WTC11 (cell line): ENCODE results near the gene SBK3. TPM values are rescaled to one million over a fixed set of nuclear protein-coding genes. Genes with fewer than 3 reads are reported as not detected.
A peak's percentile ranks its signal among the peaks of the same experiment; 100 is the strongest.

Source experiments
- ATAC-seq: fragments of 200-7000 bp; cut with Tn5 transposase; 2 replicates; pipeline ENCODE4 v1.10.0; 2021; ENCODE audit warnings: mild to moderate bottlenecking, moderate library complexity
- CTCF ChIA-PET: fragments of 300-600 bp; sonication (Branson Sonifier 250); formaldehyde crosslinking; loops from one replicate; lab custom pipeline; 2021; ENCODE audit warnings: antibody characterized with exemption; lab: Charles Lee
- POLR2A ChIA-PET: fragments of 350-600 bp; sonication (Branson Sonifier 250); formaldehyde crosslinking; loops from one replicate; lab custom pipeline; 2021; ENCODE audit warnings: antibody characterized with exemption; lab: Charles Lee
- DNase-seq: peaks from one replicate; pipeline ENCODE4 v3.0.0; 2021; ENCODE audit warnings: low spot score
- H3K27ac Mint-ChIP-seq: 2 replicates; pipeline ENCODE4 v1.8.0; 2021; ENCODE audit warnings: mixed read lengths
- H3K27me3 Mint-ChIP-seq: 2 replicates; pipeline ENCODE4 v1.8.0; 2021; ENCODE audit warnings: low read depth, mild to moderate bottlenecking, moderate library complexity, mixed read lengths
- H3K36me3 Mint-ChIP-seq: 2 replicates; pipeline ENCODE4 v1.8.0; 2021; ENCODE audit warnings: mixed read lengths
- H3K4me1 Mint-ChIP-seq: 2 replicates; pipeline ENCODE4 v1.8.0; 2022; ENCODE audit warnings: mixed read lengths
- H3K4me3 Mint-ChIP-seq: 2 replicates; pipeline ENCODE4 v1.8.0; 2021; ENCODE audit warnings: mild to moderate bottlenecking, moderate library complexity, mixed read lengths
- H3K9me3 Mint-ChIP-seq: 2 replicates; pipeline ENCODE4 v1.8.0; 2021; ENCODE audit warnings: mixed read lengths
- CREM ChIP-seq: sonication (generic); formaldehyde crosslinking; IDR thresholded peaks from 2 replicates; pipeline ENCODE4 v1.8.1; 2022; ENCODE audit warnings: mild to moderate bottlenecking, missing genetic modification reagents, moderate library complexity
- ELF4 ChIP-seq: sonication (generic); formaldehyde crosslinking; IDR thresholded peaks from 2 replicates; pipeline ENCODE4 v1.8.1; 2022; ENCODE audit warnings: low read depth, mild to moderate bottlenecking, moderate library complexity, missing genetic modification reagents
- ESRRA ChIP-seq: sonication (generic); formaldehyde crosslinking; IDR thresholded peaks from 2 replicates; pipeline ENCODE4 v1.8.1; 2022; ENCODE audit warnings: mild to moderate bottlenecking, missing genetic modification reagents, borderline replicate concordance
- ETV6 ChIP-seq: sonication (generic); formaldehyde crosslinking; IDR thresholded peaks from 2 replicates; pipeline ENCODE4 v1.8.1; 2022; ENCODE audit warnings: mild to moderate bottlenecking, missing genetic modification reagents
- HMGXB4 ChIP-seq: sonication (generic); formaldehyde crosslinking; IDR thresholded peaks from 2 replicates; pipeline ENCODE4 v1.8.1; 2023; ENCODE audit warnings: mild to moderate bottlenecking, moderate library complexity, missing genetic modification reagents
- JUN ChIP-seq: sonication (generic); formaldehyde crosslinking; IDR thresholded peaks from 2 replicates; pipeline ENCODE4 v1.8.0; 2023; ENCODE audit warnings: mild to moderate bottlenecking, missing genetic modification reagents
- MXD4 ChIP-seq: fragments of 250-450 bp; sonication (Bioruptor Pico); IDR thresholded peaks from 2 replicates; pipeline ENCODE4 v1.8.0; 2021; ENCODE audit warnings: mild to moderate bottlenecking, moderate library complexity, borderline replicate concordance
- NR1H2 ChIP-seq: sonication (generic); formaldehyde crosslinking; IDR thresholded peaks from 2 replicates; pipeline ENCODE4 v1.9.0; 2021; ENCODE audit warnings: mild to moderate bottlenecking, moderate library complexity, missing genetic modification reagents
- TCF7 ChIP-seq: sonication (generic); formaldehyde crosslinking; IDR thresholded peaks from 2 replicates; pipeline ENCODE4 v1.8.0; 2022; ENCODE audit warnings: mild to moderate bottlenecking, low read depth, missing genetic modification reagents, moderate library complexity
- TEAD4 ChIP-seq: sonication (generic); formaldehyde crosslinking; IDR thresholded peaks from 2 replicates; pipeline ENCODE4 v1.8.0; 2022; ENCODE audit warnings: mild to moderate bottlenecking, missing genetic modification reagents
- ZBTB43 ChIP-seq: sonication (generic); formaldehyde crosslinking; IDR thresholded peaks from 2 replicates; pipeline ENCODE4 v1.8.1; 2023; ENCODE audit warnings: mild to moderate bottlenecking, missing genetic modification reagents
- ZNF138 ChIP-seq: sonication (generic); formaldehyde crosslinking; conservative IDR thresholded peaks from 2 replicates; pipeline ENCODE4 v1.8.1; 2022; ENCODE audit warnings: mild to moderate bottlenecking, moderate library complexity, missing genetic modification reagents
- ZNF263 ChIP-seq: sonication (generic); formaldehyde crosslinking; IDR thresholded peaks from 2 replicates; pipeline ENCODE4 v1.8.1; 2022; ENCODE audit warnings: low read depth, mild to moderate bottlenecking, moderate library complexity, missing genetic modification reagents
- ZNF671 ChIP-seq: fragments of 250-450 bp; sonication (Bioruptor Pico); IDR thresholded peaks from 2 replicates; pipeline ENCODE4 v1.8.0; 2021; ENCODE audit warnings: mild to moderate bottlenecking
- ZSCAN18 ChIP-seq: fragments of 250-450 bp; sonication (Bioruptor Pico); IDR thresholded peaks from 2 replicates; pipeline ENCODE4 v2.1.2; 2022; ENCODE audit warnings: mild to moderate bottlenecking, moderate library complexity
- total RNA-seq: library from RNA; stranded (reverse); gene quantifications from 3 replicates; pipeline ENCODE4 v1.2.3, GENCODE V29; 2021
- TF ChIP-seq, protein P1 (sequence below): sonication (generic); formaldehyde crosslinking; IDR thresholded peaks from 2 replicates; pipeline ENCODE4 v1.8.1; 2023; ENCODE audit warnings: mild to moderate bottlenecking, missing genetic modification reagents
- TF ChIP-seq, protein P2 (sequence below): sonication (generic); formaldehyde crosslinking; IDR thresholded peaks from 2 replicates; pipeline ENCODE4 v1.8.0; 2022; ENCODE audit warnings: mild to moderate bottlenecking, missing genetic modification reagents
- TF ChIP-seq, protein P3 (sequence below): sonication (generic); formaldehyde crosslinking; IDR thresholded peaks from 2 replicates; pipeline ENCODE4 v1.8.1; 2022; ENCODE audit warnings: mild to moderate bottlenecking, missing genetic modification reagents, moderate library complexity, borderline replicate concordance
- TF ChIP-seq, protein P4 (sequence below): fragments of 250-450 bp; sonication (Bioruptor Pico); IDR thresholded peaks from 2 replicates; pipeline ENCODE4 v1.8.0; 2021; ENCODE audit warnings: mild to moderate bottlenecking
- TF ChIP-seq, protein P5 (sequence below): sonication (generic); formaldehyde crosslinking; IDR thresholded peaks from 2 replicates; pipeline ENCODE4 v1.8.0; 2023; ENCODE audit warnings: missing genetic modification reagents, mild to moderate bottlenecking, borderline replicate concordance

Gene SBK3
- total RNA-seq, 1 experiment from 2014 or later, result 0.90 TPM

DNA sequence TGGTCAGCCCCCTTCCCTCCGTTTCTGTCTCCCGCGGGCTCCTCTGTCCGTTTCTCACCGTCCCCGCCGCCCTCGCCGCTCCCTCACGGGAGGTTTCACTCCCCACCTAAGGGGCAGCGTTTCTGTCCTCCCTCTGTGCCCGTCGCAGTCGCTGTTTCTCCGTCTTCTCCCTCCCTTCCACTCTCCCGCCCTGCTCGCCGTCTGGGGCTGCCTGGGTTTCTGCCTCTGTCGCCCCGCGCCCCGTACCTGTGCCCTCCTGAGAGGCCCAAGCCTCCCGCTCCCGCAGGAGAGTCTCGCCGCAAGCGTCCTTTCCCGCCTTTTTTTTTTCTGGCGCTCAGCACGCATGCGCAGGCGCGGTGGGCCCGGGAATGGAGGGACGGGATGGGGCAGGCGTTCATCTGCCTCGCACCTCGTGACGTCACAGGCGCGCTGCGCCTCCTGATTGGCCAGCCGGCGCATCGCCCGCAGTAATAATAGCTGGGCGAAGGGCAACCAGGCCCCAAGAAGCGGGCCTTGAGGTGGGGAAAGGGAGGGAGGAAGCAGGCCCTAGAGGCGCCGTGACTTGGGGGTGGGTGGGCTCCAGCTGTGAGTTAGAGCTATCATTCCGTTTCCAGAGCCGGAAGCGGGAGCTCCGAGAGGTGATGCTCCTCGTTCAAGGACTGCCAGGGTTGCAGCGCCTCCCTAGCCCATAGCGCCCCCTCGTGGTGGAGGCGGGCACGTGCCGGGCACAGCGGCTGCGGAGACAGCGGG, 41.7 kb downstream of the SBK3 start:
- peaks cover 86% of the 10 kb centered on the region for H3K27me3 Mint-ChIP-seq
- H3K27ac Mint-ChIP-seq, result no peak overlapping the region
- H3K4me3 Mint-ChIP-seq, result no peak overlapping the region
- ATAC-seq (peak; percentile 94), DNase-seq (peak; percentile 96)
- H3K4me1 Mint-ChIP-seq, result no peaks in the 10 kb centered on the region
- CTCF ChIA-PET, result interaction anchor here (0.5 to 2.9 kb wide), 63 partner anchors 8 to 1311 kb away, joined by 3 to 96 read pairs (median 5); partner anchors contain the start of genes C19orf85, DNAAF3, FIZ1 and ISOC2
- POLR2A ChIA-PET, result interaction anchor here (0.5 to 1.3 kb wide), 4 partner anchors 17 to 1082 kb away, joined by 3 to 5 read pairs (median 4); partner anchors contain the start of gene ISOC2
- peaks cover 7% of the 10 kb centered on the region for H3K36me3 Mint-ChIP-seq
- H3K9me3 Mint-ChIP-seq, result peaks cover 19% of the 10 kb centered on the region
- no peak for TF ChIP-seq ZNF671 (CRISPR knock-in tag)
- TF ChIP-seq CREM, result peak; percentile 98
- TF ChIP-seq, protein P1, sequence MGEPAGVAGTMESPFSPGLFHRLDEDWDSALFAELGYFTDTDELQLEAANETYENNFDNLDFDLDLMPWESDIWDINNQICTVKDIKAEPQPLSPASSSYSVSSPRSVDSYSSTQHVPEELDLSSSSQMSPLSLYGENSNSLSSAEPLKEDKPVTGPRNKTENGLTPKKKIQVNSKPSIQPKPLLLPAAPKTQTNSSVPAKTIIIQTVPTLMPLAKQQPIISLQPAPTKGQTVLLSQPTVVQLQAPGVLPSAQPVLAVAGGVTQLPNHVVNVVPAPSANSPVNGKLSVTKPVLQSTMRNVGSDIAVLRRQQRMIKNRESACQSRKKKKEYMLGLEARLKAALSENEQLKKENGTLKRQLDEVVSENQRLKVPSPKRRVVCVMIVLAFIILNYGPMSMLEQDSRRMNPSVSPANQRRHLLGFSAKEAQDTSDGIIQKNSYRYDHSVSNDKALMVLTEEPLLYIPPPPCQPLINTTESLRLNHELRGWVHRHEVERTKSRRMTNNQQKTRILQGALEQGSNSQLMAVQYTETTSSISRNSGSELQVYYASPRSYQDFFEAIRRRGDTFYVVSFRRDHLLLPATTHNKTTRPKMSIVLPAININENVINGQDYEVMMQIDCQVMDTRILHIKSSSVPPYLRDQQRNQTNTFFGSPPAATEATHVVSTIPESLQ (CRISPR knock-in tag), result peak; percentile 86; the same call in 1 of the 2 replicates
- TF ChIP-seq ZSCAN18 (CRISPR knock-in tag), result no peak
- TF ChIP-seq MXD4 (CRISPR knock-in tag), result no peak
- TF ChIP-seq, protein P2, sequence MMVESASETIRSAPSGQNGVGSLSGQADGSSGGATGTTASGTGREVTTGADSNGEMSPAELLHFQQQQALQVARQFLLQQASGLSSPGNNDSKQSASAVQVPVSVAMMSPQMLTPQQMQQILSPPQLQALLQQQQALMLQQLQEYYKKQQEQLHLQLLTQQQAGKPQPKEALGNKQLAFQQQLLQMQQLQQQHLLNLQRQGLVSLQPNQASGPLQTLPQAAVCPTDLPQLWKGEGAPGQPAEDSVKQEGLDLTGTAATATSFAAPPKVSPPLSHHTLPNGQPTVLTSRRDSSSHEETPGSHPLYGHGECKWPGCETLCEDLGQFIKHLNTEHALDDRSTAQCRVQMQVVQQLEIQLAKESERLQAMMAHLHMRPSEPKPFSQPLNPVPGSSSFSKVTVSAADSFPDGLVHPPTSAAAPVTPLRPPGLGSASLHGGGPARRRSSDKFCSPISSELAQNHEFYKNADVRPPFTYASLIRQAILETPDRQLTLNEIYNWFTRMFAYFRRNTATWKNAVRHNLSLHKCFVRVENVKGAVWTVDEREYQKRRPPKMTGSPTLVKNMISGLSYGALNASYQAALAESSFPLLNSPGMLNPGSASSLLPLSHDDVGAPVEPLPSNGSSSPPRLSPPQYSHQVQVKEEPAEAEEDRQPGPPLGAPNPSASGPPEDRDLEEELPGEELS, result peak; percentile 99
- peak; percentile 98 for TF ChIP-seq ESRRA (CRISPR knock-in tag)
- TF ChIP-seq, protein P3, sequence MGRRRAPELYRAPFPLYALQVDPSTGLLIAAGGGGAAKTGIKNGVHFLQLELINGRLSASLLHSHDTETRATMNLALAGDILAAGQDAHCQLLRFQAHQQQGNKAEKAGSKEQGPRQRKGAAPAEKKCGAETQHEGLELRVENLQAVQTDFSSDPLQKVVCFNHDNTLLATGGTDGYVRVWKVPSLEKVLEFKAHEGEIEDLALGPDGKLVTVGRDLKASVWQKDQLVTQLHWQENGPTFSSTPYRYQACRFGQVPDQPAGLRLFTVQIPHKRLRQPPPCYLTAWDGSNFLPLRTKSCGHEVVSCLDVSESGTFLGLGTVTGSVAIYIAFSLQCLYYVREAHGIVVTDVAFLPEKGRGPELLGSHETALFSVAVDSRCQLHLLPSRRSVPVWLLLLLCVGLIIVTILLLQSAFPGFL (CRISPR knock-in tag), result peak; percentile 95; the same call in 1 of the 2 replicates
- peak; percentile 95; the same call in 1 of the 2 replicates for TF ChIP-seq JUN (CRISPR knock-in tag)
- TF ChIP-seq NR1H2 (CRISPR knock-in tag), result peak; percentile 93
- peak; percentile 99 for TF ChIP-seq ZNF138 (CRISPR knock-in tag)
- peak; percentile 95; the same call in 1 of the 2 replicates for TF ChIP-seq ELF4 (CRISPR knock-in tag)
- TF ChIP-seq, protein P4, sequence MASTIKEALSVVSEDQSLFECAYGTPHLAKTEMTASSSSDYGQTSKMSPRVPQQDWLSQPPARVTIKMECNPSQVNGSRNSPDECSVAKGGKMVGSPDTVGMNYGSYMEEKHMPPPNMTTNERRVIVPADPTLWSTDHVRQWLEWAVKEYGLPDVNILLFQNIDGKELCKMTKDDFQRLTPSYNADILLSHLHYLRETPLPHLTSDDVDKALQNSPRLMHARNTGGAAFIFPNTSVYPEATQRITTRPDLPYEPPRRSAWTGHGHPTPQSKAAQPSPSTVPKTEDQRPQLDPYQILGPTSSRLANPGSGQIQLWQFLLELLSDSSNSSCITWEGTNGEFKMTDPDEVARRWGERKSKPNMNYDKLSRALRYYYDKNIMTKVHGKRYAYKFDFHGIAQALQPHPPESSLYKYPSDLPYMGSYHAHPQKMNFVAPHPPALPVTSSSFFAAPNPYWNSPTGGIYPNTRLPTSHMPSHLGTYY (CRISPR knock-in tag), result no peak
- peak; percentile 77; the same call in 1 of the 2 replicates for TF ChIP-seq HMGXB4 (CRISPR knock-in tag)
- TF ChIP-seq, protein P5, sequence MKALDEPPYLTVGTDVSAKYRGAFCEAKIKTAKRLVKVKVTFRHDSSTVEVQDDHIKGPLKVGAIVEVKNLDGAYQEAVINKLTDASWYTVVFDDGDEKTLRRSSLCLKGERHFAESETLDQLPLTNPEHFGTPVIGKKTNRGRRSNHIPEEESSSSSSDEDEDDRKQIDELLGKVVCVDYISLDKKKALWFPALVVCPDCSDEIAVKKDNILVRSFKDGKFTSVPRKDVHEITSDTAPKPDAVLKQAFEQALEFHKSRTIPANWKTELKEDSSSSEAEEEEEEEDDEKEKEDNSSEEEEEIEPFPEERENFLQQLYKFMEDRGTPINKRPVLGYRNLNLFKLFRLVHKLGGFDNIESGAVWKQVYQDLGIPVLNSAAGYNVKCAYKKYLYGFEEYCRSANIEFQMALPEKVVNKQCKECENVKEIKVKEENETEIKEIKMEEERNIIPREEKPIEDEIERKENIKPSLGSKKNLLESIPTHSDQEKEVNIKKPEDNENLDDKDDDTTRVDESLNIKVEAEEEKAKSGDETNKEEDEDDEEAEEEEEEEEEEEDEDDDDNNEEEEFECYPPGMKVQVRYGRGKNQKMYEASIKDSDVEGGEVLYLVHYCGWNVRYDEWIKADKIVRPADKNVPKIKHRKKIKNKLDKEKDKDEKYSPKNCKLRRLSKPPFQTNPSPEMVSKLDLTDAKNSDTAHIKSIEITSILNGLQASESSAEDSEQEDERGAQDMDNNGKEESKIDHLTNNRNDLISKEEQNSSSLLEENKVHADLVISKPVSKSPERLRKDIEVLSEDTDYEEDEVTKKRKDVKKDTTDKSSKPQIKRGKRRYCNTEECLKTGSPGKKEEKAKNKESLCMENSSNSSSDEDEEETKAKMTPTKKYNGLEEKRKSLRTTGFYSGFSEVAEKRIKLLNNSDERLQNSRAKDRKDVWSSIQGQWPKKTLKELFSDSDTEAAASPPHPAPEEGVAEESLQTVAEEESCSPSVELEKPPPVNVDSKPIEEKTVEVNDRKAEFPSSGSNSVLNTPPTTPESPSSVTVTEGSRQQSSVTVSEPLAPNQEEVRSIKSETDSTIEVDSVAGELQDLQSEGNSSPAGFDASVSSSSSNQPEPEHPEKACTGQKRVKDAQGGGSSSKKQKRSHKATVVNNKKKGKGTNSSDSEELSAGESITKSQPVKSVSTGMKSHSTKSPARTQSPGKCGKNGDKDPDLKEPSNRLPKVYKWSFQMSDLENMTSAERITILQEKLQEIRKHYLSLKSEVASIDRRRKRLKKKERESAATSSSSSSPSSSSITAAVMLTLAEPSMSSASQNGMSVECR (CRISPR knock-in tag), result peak; percentile 99
- TF ChIP-seq ZBTB43, result peak; percentile 99
- peak; percentile 94; the same call in 1 of the 2 replicates for TF ChIP-seq TCF7 (CRISPR knock-in tag)
- TF ChIP-seq ZNF263, result peak; percentile 83
- TF ChIP-seq ETV6 (CRISPR knock-in tag), result peak; percentile 100
- TF ChIP-seq TEAD4, result peak; percentile 94
